Activated naive CD4-positive, alpha-beta T cell treated with anti-CD3 and anti-CD28 coated beads for 36 hours (primary cell): Measurements from ENCODE around the gene GALNT18. TPM values are rescaled to one million over a fixed set of nuclear protein-coding genes. Genes with fewer than 3 reads are reported as not detected.

Experiments used
- CTCF ChIA-PET: fragments of 350-600 bp; sonication (Branson Sonifier 250); formaldehyde crosslinking; loops from one replicate; lab custom pipeline; 2021; ENCODE audit warnings: antibody characterized with exemption; lab: Charles Lee
- DNase-seq: peaks from one replicate; pipeline ENCODE4 v3.0.0-alpha.2; 2020
- H3K27ac Mint-ChIP-seq: one replicate; pipeline ENCODE4 v1.8.0; 2021; ENCODE audit warnings: mild to moderate bottlenecking, mixed read lengths
- H3K27me3 Mint-ChIP-seq: one replicate; pipeline ENCODE4 v1.8.0; 2021; ENCODE audit warnings: low read depth, mixed read lengths
- H3K36me3 Mint-ChIP-seq: one replicate; pipeline ENCODE4 v1.8.0; 2021; ENCODE audit warnings: low read depth, mixed read lengths
- H3K4me1 Mint-ChIP-seq: one replicate; pipeline ENCODE4 v1.8.0; 2021; ENCODE audit warnings: low read depth, mixed read lengths
- H3K4me3 Mint-ChIP-seq: one replicate; pipeline ENCODE4 v1.8.0; 2021; ENCODE audit warnings: mild to moderate bottlenecking, moderate library complexity, mixed read lengths
- H3K9me3 Mint-ChIP-seq: one replicate; pipeline ENCODE4 v1.8.0; 2021; ENCODE audit warnings: mixed read lengths
- intact Hi-C: fragments of 100-400 bp; cut with micrococcal nuclease; formaldehyde crosslinking; loops from one replicate; pipeline ENCODE4 v1.15.1; 2023
- total RNA-seq, 2 experiments: library from RNA; stranded (reverse); gene quantifications; one replicate each; pipeline ENCODE4 v1.2.3, GENCODE V29; 2021

GALNT18 gene
- 1 to 10 TPM; 4.3 to 4.7 TPM for total RNA-seq

DNA sequence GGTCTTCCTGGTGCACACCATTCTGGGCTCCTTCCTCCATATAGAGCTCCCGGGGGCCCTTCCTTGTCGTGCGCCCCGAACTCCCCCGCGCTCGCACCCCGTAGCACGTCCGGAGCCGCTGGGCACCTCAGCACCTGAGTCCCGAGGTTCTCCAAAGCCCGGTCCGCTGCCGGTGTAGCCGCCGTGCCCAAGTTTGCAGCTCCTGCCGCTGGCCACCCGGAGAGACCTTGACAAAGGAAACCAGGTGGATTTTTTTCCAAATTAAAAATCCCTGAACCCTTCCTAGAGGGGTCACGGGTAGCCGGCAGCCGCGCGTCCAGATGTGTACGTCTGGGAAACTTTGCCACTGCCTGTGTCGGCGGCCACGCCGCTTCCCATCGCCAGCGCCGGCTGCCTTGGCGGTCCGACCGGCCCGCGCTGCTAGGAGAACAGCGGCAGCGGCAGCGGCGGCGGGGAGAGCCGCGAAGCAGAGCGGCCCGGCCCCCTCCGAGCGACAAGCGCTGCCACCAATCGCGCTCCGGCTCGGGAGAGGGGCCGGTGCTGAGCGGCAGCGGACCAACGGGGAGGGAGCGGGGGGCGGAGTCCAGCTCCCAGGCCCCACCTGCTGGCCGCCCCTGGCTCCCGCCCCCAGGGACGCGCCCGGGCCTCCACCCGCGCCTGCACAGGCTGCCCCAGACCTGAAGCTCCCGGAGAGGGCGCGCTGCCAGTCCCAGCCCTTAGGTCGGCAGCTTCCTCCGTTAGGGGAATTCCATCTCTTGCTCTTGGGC is at the start of gene GALNT18:
Gene GALNT18 (minus strand): TSS at position 433 of the 767 bp plus-strand sequence.
- no peak within 1 kb of the TSS for H3K27ac Mint-ChIP-seq
- H3K9me3 Mint-ChIP-seq: no peaks in the 10 kb centered on the region
- CTCF ChIA-PET: interaction anchor here (1.1 to 1.4 kb wide), 2 partner anchors 9 to 114 kb away, joined by 3 to 4 read pairs; no protein-coding TSS in a partner anchor
- peak within 1 kb of the TSS; percentile 74 for H3K4me3 Mint-ChIP-seq
- no peaks in the 10 kb centered on the region for H3K4me1 Mint-ChIP-seq
- peak; percentile 88 for DNase-seq
- peaks cover 48% of the 10 kb centered on the region for H3K27me3 Mint-ChIP-seq
- intact Hi-C loops: loop anchor here (5.0 kb wide), 2 partner anchors 221 to 814 kb away; partner anchors contain the start of genes EIF4G2 and USP47
- H3K36me3 Mint-ChIP-seq: no peaks in the 10 kb centered on the region

DNA sequence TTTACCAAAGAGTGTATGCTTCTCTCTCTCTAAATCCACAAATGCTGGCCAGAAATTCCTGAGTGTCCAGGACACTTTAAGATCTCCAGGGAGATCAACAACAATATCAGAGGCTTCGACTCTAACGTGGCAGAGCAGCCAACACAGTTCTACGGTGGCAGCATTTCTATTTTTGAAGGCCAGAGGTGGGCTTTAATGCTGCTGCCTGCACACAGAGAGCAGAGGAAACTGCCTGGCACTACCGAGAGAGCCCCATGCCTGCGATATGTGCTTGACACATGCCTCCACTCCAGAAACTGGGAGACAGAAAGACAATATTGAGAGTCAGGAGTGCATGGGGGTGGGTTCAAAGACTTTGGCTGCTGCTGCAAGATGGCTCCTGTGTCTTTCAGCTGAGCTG is 48.8 kb upstream of the GALNT18 start:
- Mint-ChIP-seq H3K36me3 (no peaks in the 10 kb centered on the region), H3K27me3 (peaks cover 14% of the 10 kb centered on the region), H3K4me3 (no peak overlapping the region), H3K27ac (no peak overlapping the region), H3K9me3 (no peaks in the 10 kb centered on the region), H3K4me1 (no peaks in the 10 kb centered on the region)
- CTCF ChIA-PET: no interaction called here
- intact Hi-C loops: loop anchor here (10.0 kb wide), 1 partner anchor 56 kb away; no protein-coding TSS in a partner anchor
- DNase-seq: no peak

DNA sequence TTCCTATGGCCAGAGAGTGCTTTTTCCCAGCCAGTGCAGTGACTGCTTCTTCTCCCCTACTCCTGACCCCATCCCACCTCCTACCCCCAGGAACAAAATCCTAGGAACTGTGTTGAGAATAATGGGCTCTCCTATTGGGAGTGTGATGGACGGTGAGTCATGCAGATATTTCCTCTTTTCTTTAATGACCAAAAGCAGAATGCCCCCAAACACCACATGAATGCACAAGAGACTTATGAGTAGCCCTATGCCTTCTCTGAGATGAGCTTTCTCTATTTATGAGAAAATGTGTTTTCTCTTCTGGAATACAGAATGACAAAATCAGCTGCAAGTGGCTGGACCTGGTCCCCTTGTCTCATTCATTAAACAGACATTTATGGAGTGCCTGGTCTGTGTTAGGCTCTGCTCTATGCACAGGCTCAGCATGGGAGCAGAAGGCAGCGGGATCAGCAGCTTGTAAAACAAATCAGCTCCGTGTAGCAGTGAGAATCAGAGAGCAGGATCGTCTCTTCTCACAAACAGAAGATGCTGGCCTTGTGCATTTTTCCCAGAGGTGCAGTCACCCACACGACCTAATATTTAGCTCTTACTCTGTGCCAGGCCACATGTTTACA is 47.5 kb upstream of the GALNT18 start:
- Mint-ChIP-seq H3K4me3 (no peak overlapping the region), H3K36me3 (no peaks in the 10 kb centered on the region), H3K4me1 (no peaks in the 10 kb centered on the region), H3K9me3 (no peaks in the 10 kb centered on the region), H3K27me3 (peaks cover 17% of the 10 kb centered on the region), H3K27ac (no peak overlapping the region)
- no peak for DNase-seq
- CTCF ChIA-PET: interaction anchor here (0.6 kb wide), 1 partner anchor 12 kb away, joined by 3 read pairs; no protein-coding TSS in a partner anchor
- intact Hi-C loops: no loop called here

DNA sequence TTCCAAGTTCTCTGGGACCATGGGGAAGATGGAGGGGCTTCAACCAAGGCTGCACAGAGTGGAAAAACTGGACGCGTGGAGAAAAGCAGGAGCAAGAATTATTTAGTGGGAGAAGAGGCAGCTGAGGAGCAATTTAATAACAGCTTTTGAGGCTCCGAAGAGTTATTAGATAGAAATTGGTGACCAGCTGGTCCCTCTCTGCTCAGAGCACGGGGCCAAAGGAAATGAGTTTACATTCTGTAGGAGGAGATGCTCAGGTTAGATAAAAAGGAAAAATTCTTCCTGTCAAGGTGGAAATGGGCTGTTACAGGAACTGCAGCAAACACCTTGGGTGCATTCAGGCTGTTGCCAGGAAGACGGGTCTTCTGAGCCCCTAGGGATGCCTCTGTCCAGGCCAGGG is 47.0 kb upstream of the GALNT18 start:
- no peaks in the 10 kb centered on the region for H3K36me3 Mint-ChIP-seq
- H3K4me1 Mint-ChIP-seq: no peaks in the 10 kb centered on the region
- CTCF ChIA-PET: no interaction called here
- no peak for DNase-seq
- intact Hi-C loops: no loop called here
- H3K27me3 Mint-ChIP-seq: peaks cover 17% of the 10 kb centered on the region
- no peak overlapping the region for H3K27ac Mint-ChIP-seq
- no peak overlapping the region for H3K4me3 Mint-ChIP-seq
- H3K9me3 Mint-ChIP-seq: no peaks in the 10 kb centered on the region

DNA sequence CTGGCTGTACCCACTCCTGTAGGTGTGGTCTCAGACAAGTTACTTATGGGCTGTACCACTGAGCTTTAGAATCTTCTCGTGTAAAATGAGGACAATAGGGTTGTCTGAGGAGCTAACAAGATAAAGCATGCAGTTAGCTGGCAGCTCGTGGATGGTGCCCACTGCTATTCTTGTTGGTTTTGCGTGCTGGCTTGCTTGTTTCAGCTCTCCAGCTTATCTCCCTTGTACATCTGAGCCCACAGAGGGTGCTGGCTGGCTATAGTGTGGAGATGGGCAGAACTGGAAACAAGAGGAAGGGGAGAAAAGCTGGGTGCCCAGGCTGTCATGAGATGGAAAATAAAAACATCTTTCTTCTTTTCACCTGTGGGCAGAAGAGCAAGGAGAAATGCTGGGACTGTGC is 46.5 kb upstream of the GALNT18 start:
- CTCF ChIA-PET: no interaction called here
- Mint-ChIP-seq H3K27me3 (peaks cover 17% of the 10 kb centered on the region), H3K36me3 (no peaks in the 10 kb centered on the region), H3K9me3 (no peaks in the 10 kb centered on the region), H3K27ac (no peak overlapping the region), H3K4me3 (no peak overlapping the region), H3K4me1 (no peaks in the 10 kb centered on the region)
- DNase-seq: no peak
- intact Hi-C loops: no loop called here

DNA sequence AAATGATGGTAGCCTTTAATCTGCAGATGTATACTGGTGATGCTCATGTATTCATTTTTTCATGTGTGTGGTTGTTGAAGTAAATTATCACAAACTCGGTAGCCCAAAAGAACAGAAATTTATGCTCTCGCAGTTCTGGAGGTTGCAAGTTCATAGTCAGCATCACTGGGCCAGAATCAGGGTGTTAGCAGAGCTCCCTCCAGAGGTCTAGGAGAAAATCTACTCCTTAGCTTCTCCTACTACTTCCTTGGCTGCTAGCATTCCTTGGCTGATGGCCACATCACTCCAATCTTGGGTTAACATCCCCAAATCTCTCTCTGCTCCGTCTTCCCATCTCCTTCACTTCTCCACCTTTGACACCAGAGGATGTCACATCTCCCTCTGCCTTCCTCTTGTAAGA is 45.3 kb upstream of the GALNT18 start:
- CTCF ChIA-PET: interaction anchor here (0.6 kb wide), 1 partner anchor 595 kb away, joined by 3 read pairs; no protein-coding TSS in a partner anchor
- no peaks in the 10 kb centered on the region for H3K9me3 Mint-ChIP-seq
- no peaks in the 10 kb centered on the region for H3K36me3 Mint-ChIP-seq
- H3K27ac Mint-ChIP-seq: no peak overlapping the region
- H3K4me1 Mint-ChIP-seq: no peaks in the 10 kb centered on the region
- H3K4me3 Mint-ChIP-seq: no peak overlapping the region
- peaks cover 17% of the 10 kb centered on the region for H3K27me3 Mint-ChIP-seq
- DNase-seq: no peak
- intact Hi-C loops: no loop called here

GRCh38 chr11:11665407-11665806 is 43.6 kb upstream of the GALNT18 start:
- intact Hi-C loops: no loop called here
- H3K4me1 Mint-ChIP-seq: no peaks in the 10 kb centered on the region
- CTCF ChIA-PET: no interaction called here
- no peak overlapping the region for H3K27ac Mint-ChIP-seq
- peaks cover 17% of the 10 kb centered on the region for H3K27me3 Mint-ChIP-seq
- DNase-seq: no peak
- H3K4me3 Mint-ChIP-seq: no peak overlapping the region
- H3K9me3 Mint-ChIP-seq: no peaks in the 10 kb centered on the region
- H3K36me3 Mint-ChIP-seq: no peaks in the 10 kb centered on the region

DNA sequence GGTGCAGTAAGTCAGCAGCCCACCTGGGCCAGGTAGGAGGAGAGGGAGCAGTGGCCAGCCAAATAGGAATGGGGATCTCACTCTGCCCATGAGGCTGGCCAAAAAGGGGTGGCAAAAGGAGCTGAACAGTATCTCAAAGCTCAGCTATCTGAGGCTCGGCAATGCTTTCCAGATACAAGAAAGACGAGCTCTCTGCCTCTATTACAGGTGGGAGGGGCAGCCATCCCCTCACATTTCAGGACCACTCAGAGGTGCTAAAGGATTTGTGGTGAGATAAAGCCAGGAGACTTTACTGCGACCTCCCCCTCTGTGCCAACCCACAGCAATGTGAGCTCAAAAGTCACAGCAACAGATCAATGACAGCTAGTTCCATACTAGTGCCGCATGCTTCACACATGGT is 42.1 kb upstream of the GALNT18 start:
- DNase-seq: no peak
- H3K9me3 Mint-ChIP-seq: no peaks in the 10 kb centered on the region

DNA sequence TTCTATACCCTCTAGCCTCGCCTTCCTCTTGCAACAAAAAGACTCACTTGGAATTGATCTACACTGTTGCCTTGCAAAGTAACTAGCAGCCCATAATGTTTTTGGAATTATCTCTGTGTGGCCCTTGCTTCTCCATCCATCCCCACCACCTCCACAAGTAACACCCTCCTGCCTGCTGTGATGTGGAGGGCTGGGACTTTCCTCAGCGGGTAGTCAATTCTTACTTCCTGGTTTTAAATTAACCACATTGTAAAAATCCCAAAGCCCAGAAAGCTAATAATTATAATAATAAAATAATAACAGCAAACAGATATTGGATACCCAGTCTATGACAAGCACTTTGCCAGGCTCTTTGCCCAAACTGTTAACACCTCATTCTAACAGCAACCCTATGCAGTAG is 40.8 kb upstream of the GALNT18 start:
- Mint-ChIP-seq H3K27ac (no peak overlapping the region), H3K4me1 (no peaks in the 10 kb centered on the region), H3K4me3 (no peak overlapping the region), H3K36me3 (no peaks in the 10 kb centered on the region), H3K9me3 (no peaks in the 10 kb centered on the region), H3K27me3 (peaks cover 13% of the 10 kb centered on the region)
- CTCF ChIA-PET: interaction anchor here (1.3 kb wide), 1 partner anchor 9 kb away, joined by 4 read pairs; no protein-coding TSS in a partner anchor
- intact Hi-C loops: no loop called here
- no peak for DNase-seq

More for the DNA sequence above, 42.1 kb upstream of the GALNT18 start:
- intact Hi-C loops: no loop called here
- Mint-ChIP-seq H3K4me3 (no peak overlapping the region), H3K27me3 (peaks cover 17% of the 10 kb centered on the region), H3K36me3 (no peaks in the 10 kb centered on the region), H3K27ac (no peak overlapping the region), H3K4me1 (no peaks in the 10 kb centered on the region)
- CTCF ChIA-PET: interaction anchor here (1.3 kb wide), 1 partner anchor 8 kb away, joined by 4 read pairs; no protein-coding TSS in a partner anchor

GRCh38 chr11:11661326-11662040 is 39.7 kb upstream of the GALNT18 start:
- DNase-seq: no peak
- intact Hi-C loops: no loop called here
- H3K36me3 Mint-ChIP-seq: no peaks in the 10 kb centered on the region
- CTCF ChIA-PET: no interaction called here
- no peaks in the 10 kb centered on the region for H3K9me3 Mint-ChIP-seq
- H3K27me3 Mint-ChIP-seq: peaks cover 11% of the 10 kb centered on the region
- no peaks in the 10 kb centered on the region for H3K4me1 Mint-ChIP-seq
- no peak overlapping the region for H3K27ac Mint-ChIP-seq
- no peak overlapping the region for H3K4me3 Mint-ChIP-seq

- Mint-ChIP-seq H3K4me1 (no peaks in the 10 kb centered on the region), H3K27ac (no peak overlapping the region), H3K4me3 (no peak overlapping the region), H3K27me3 (peaks cover 9% of the 10 kb centered on the region), H3K36me3 (no peaks in the 10 kb centered on the region), H3K9me3 (no peaks in the 10 kb centered on the region)
- no peak for DNase-seq
- CTCF ChIA-PET: no interaction called here
- intact Hi-C loops: no loop called here
These were observed 38.5 kb upstream of the GALNT18 start for GRCh38 chr11:11660363-11660740.

DNA sequence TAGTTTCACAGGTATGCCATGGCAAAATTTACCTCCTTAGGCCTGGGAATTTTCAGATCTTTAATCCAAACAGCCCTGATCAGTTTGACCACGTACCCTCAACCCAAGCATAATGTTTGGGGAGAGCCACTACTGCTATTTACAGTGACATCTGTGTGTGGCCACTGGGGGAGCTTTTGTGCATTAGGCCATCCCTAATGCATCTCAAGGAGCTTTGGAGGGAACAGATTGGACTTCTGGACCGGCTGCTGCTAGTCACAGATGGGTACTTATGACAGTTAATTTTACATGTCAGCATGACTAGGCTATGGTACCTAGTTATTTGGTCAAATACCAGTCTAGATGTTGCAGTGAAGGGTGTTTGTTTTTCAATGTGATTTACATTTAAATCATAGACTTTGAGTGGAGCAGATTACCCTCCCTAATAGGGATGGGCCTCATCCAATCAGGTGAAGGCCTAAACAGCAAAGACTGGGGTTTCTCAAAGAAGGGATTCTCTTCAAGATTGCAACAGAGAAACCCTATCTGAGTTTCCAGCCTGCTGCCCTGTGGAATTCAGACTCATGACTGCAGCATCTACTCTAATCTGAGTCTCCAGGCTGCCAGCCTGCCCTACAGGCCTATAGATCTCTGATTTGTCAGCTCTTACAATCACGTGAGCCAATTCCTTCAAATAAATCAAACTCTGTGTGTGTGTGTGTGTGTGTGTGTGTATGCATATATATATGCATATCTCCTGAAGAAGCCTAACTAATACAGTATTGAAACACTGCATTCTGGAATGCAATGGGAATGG is 38.0 kb upstream of the GALNT18 start:
- intact Hi-C loops: no loop called here
- peaks cover 15% of the 10 kb centered on the region for H3K27me3 Mint-ChIP-seq
- H3K4me3 Mint-ChIP-seq: no peak overlapping the region
- H3K36me3 Mint-ChIP-seq: no peaks in the 10 kb centered on the region
- CTCF ChIA-PET: no interaction called here
- no peak for DNase-seq
- no peaks in the 10 kb centered on the region for H3K9me3 Mint-ChIP-seq
- H3K4me1 Mint-ChIP-seq: no peaks in the 10 kb centered on the region
- H3K27ac Mint-ChIP-seq: no peak overlapping the region
